BJ (cell line): Measurements from ENCODE around the gene MARK2. TPM values are rescaled to one million over a fixed set of nuclear protein-coding genes. Genes with fewer than 3 reads are reported as not detected.
"Not testable (repeated sequence)": the region's sequence is repeated elsewhere in the genome, so short reads cannot be mapped to it uniquely, and the experiment has no call there.

Source experiments
- CTCF ChIA-PET: fragments of 350-600 bp; formaldehyde crosslinking; extraction: SDS; loops from one replicate; lab custom pipeline; 2021; ENCODE audit warnings: antibody characterized with exemption, inconsistent platforms; lab: Yijun Ruan, JAX
- POLR2A ChIA-PET: fragments of 300-600 bp; sonication (Branson Sonifier 250); formaldehyde crosslinking; extraction: SDS; loops from one replicate; lab custom pipeline; 2021; ENCODE audit warnings: antibody characterized with exemption; lab: Charles Lee
- DNase-seq: peaks from one replicate; pipeline ENCODE4 v3.0.0-alpha.2; 2011; ENCODE audit warnings: low read depth
- H3K27me3 ChIP-seq: 2 replicates; pipeline ENCODE4 v1.6.0; 2011; ENCODE audit warnings: low read length; ENCODE audit not compliant: control insufficient read depth, insufficient read depth
- H3K36me3 ChIP-seq: 2 replicates; pipeline ENCODE4 v1.5.1; 2011; ENCODE audit warnings: low read length; ENCODE audit not compliant: control insufficient read depth, insufficient read depth
- H3K4me3 ChIP-seq: 2 replicates; pipeline ENCODE4 v1.5.1; 2011; ENCODE audit warnings: low read depth, mild to moderate bottlenecking, control low read depth, low read length
- CTCF ChIP-seq: IDR thresholded peaks from 2 replicates; pipeline ENCODE4 v1.5.1; 2011; ENCODE audit warnings: low read depth, mild to moderate bottlenecking, control low read depth, inconsistent platforms, low read length, moderate library complexity; ENCODE audit not compliant: insufficient read depth
- polyA plus RNA-seq: library from polyadenylated mRNA; depleted of rRNA; stranded (reverse); fragments of >200 nt; gene quantifications from 2 replicates; pipeline ENCODE4 v1.2.3, GENCODE V29; 2011

Gene MARK2
- polyA plus RNA-seq, 1 experiment = 13.8 TPM

- ChIA-PET POLR2A (no interaction called here), CTCF (interaction anchor here (1.3 kb wide), 1 partner anchor 35 kb away, joined by 5 read pairs; the partner anchor contains the start of gene ZFTA)
- H3K27me3 ChIP-seq = no peaks in the 10 kb centered on the region
- H3K36me3 ChIP-seq = no peaks in the 10 kb centered on the region
- no peak overlapping the region for H3K4me3 ChIP-seq
- TF ChIP-seq CTCF = no peak
- no peak for DNase-seq
These were observed 36.1 kb upstream of the MARK2 start for GRCh38 chr11:63802637-63803414.

GRCh38 chr11:63804259-63804658 lies 34.7 kb upstream of the MARK2 start:
- ChIA-PET CTCF (interaction anchor here (1.3 kb wide), 1 partner anchor 36 kb away, joined by 5 read pairs; the partner anchor contains the start of gene ZFTA), POLR2A (no interaction called here)
- no peak for DNase-seq
- no peak overlapping the region for H3K4me3 ChIP-seq
- H3K27me3 ChIP-seq = no peaks in the 10 kb centered on the region
- H3K36me3 ChIP-seq = no peaks in the 10 kb centered on the region
- TF ChIP-seq CTCF = no peak

GRCh38 chr11:63805844-63806415 lies 33.0 kb upstream of the MARK2 start:
- DNase-seq = no peak
- Histone ChIP-seq H3K4me3 (no peak overlapping the region), H3K36me3 (no peaks in the 10 kb centered on the region), H3K27me3 (no peaks in the 10 kb centered on the region)
- CTCF ChIA-PET = no interaction called here
- no peak for TF ChIP-seq CTCF
- POLR2A ChIA-PET = no interaction called here

GRCh38 chr11:63810383-63810782 lies 28.5 kb upstream of the MARK2 start:
- POLR2A ChIA-PET, H3K4me3 ChIP-seq, DNase-seq, CTCF ChIA-PET, H3K27me3 ChIP-seq, H3K36me3 ChIP-seq: not testable (repeated sequence)

GRCh38 chr11:63811522-63811921 lies 27.4 kb upstream of the MARK2 start:
- POLR2A ChIA-PET = no interaction called here
- no peak overlapping the region for H3K4me3 ChIP-seq
- CTCF ChIA-PET = interaction anchor here (2.3 kb wide), 1 partner anchor 134 kb away, joined by 6 read pairs; no protein-coding TSS in a partner anchor
- no peak for DNase-seq
- peaks cover 4% of the 10 kb centered on the region for H3K36me3 ChIP-seq
- H3K27me3 ChIP-seq = no peaks in the 10 kb centered on the region
- TF ChIP-seq CTCF = no peak
